ENCODE measurements around the gene LRRC31. TPM values are rescaled to one million over a fixed set of nuclear protein-coding genes. Genes with fewer than 3 reads are reported as not detected.

The LRRC31 gene
- total RNA-seq, 2 experiments from 2014 or later: not detected

DNA sequence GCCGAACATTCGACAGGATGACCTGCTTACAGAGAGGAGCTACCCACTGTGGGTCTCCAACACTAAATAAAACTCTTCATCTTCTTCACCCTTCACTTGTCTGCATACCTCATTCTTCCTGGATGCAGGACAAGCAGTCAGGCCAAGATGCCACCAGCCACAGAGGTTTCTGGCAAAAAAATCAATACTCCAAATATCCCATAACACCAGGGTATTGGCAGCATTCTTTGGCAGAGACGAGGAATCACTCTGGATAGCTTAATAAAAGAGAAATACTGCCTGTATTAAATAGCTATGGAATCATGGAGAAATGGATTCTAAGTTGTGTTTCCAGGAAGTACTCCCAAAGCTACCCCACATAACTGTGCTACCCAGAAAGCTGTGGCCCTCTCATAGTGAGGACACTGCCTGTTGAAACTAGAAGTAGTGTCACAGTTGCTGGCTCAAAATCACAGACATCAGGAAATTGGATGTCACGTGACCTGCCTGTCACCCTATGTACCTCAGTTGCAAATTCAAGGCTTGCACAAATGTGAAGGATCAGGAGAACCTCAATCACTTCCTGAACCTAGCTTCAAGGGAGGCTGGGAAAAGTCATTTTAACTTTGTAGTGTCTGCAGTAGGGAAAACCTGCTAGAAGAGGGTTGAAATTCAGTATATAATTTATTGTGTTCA is 11.0 kb upstream of the LRRC31 start:
- DNase-seq (no peak), ATAC-seq (no peak)
- CTCF ChIA-PET: interaction anchor here (0.5 to 1.1 kb wide), 2 partner anchors 16 to 46 kb away, joined by 3 read pairs; no protein-coding TSS in a partner anchor
- Mint-ChIP-seq H3K36me3 (ENCODE audit: low read depth) (no peaks in the 10 kb centered on the region), H3K4me3 (no peak overlapping the region), H3K4me1 (ENCODE audit: low read depth) (peaks cover 7% of the 10 kb centered on the region), H3K27me3 (ENCODE audit: low read depth) (no peaks in the 10 kb centered on the region), H3K27ac (no peak overlapping the region), H3K9me3 (ENCODE audit: insufficient read depth) (no peaks in the 10 kb centered on the region)
- POLR2A ChIA-PET: no interaction called here

DNA sequence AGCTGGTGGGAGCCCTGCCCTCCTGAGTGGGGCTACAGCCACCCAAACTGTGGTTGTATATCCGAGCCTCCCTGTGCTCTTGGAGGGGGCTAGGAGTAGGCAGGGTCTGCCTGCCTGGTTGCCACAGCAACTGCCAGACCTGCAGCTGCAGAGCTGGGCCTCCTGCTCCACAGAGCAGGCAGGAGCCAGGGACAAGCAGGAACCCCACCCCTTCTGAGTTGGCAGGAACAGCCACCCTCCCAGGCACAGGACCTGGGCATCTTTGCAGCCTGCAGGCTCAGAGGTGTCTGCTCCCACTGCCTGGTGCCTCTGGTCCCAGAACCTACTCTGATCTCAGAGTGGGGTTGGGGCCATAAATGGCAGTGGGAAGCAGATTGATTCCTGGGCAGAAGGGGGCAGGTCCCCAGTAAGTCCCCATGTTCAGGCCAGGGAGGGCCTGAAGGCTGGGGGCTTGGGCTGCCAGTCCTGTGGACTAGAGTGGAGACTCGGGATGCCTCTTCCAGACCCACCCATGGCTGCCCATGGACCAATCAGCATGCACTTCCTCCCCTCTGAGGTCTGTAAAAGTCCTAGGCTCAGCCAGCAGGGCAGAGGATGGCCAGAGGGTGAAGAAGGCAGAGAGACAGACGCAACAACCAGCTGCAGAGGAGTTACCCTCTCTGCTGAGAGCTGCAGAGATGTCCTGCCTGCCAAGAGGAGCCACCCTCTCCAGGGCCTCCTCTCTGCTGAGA is 10.3 kb upstream of the LRRC31 start:
- POLR2A ChIA-PET: no interaction called here
- no peak for ATAC-seq
- CTCF ChIA-PET: interaction anchor here (1.1 kb wide), 1 partner anchor 16 kb away, joined by 3 read pairs; no protein-coding TSS in a partner anchor

DNA sequence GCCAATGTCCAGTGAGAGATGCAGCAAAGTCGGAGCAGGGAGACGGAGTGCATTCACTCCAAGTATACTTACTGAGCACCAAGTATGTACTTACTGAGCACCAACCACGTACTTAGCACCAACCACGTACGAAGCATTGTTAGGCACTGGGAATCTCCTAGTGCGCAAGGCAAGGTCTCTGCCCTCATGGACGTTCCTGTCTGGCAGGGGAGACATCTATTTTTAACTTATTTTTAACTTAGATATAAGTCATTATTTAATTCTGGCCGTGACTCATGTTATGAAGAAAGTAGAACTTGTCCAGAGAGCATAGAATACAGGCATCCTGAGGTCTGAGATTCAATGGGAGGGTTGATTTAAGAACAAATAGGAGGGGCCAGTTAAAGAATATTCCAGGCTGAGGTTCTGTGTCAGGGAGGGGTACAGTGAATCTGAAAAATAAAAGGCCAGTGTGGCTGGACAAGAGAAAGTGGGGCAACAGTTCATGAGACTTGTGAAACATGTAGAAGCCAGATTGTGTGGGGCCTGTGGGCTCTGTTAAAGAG is 9.3 kb upstream of the LRRC31 start:
- CTCF ChIA-PET: no interaction called here
- no peak overlapping the region for H3K27ac Mint-ChIP-seq
- no peaks in the 10 kb centered on the region for H3K9me3 Mint-ChIP-seq (ENCODE audit: insufficient read depth)
- POLR2A ChIA-PET: no interaction called here
- H3K36me3 Mint-ChIP-seq (ENCODE audit: low read depth): no peaks in the 10 kb centered on the region
- H3K4me1 Mint-ChIP-seq (ENCODE audit: low read depth): peaks cover 7% of the 10 kb centered on the region
- H3K27me3 Mint-ChIP-seq (ENCODE audit: low read depth): no peaks in the 10 kb centered on the region
- H3K4me3 Mint-ChIP-seq: no peak overlapping the region
- no peak for DNase-seq
- ATAC-seq: no peak

More for the DNA sequence above, 10.3 kb upstream of the LRRC31 start:
- H3K36me3 Mint-ChIP-seq (ENCODE audit: low read depth): no peaks in the 10 kb centered on the region
- H3K4me3 Mint-ChIP-seq: no peak overlapping the region
- no peak for DNase-seq
- H3K9me3 Mint-ChIP-seq (ENCODE audit: insufficient read depth): no peaks in the 10 kb centered on the region
- H3K27me3 Mint-ChIP-seq (ENCODE audit: low read depth): no peaks in the 10 kb centered on the region
- peaks cover 7% of the 10 kb centered on the region for H3K4me1 Mint-ChIP-seq (ENCODE audit: low read depth)
- H3K27ac Mint-ChIP-seq: no peak overlapping the region

DNA sequence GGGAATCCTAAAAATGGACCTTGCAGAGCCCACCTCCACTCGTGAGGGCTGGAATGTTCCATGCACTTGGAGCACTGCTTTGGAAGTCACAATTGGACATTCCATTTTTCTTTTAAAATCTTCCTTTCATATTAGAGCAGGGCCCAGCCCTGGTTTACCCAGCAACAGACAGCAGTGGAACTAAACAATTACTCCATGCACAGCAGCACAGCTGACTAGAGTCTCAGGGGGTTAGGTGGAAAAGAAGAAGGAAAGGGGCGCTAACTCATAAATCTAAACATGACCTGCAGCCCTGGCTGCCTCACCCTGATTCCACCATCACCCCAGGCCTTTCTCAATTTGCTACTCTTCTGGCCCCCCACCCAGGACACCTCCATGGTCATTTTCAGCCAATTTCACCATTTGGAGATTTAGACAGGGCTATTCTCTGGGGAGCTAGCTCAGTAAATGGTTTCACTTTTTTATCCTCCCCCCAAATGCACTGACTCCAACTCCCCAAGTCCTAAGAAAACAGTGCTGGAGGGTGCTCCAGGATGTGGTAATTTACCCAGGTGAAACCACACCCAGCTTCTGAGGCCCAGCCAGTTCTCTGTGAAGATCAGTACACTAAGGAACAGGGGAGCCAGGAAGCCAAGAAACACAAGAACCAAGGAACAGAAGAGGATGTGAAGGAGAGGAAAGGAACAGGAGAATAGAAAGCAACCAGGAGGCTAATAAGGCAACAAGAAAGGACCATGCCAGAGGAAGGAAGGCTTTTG is 1.6 kb upstream of the LRRC31 start:
- Mint-ChIP-seq H3K27ac (peak overlapping the region; percentile 37), H3K36me3 (ENCODE audit: low read depth) (no peaks in the 10 kb centered on the region), H3K4me1 (ENCODE audit: low read depth) (peaks cover 21% of the 10 kb centered on the region), H3K9me3 (ENCODE audit: insufficient read depth) (no peaks in the 10 kb centered on the region), H3K4me3 (no peak overlapping the region), H3K27me3 (ENCODE audit: low read depth) (no peaks in the 10 kb centered on the region)
- DNase-seq (peak; percentile 60), ATAC-seq (peak; percentile 79)
- CTCF ChIA-PET: interaction anchor here (1.0 kb wide), 1 partner anchor 183 kb away, joined by 4 read pairs; no protein-coding TSS in a partner anchor
- POLR2A ChIA-PET: interaction anchor here (1.3 kb wide), 1 partner anchor 96 kb away, joined by 3 read pairs; the partner anchor contains the start of gene SEC62

DNA sequence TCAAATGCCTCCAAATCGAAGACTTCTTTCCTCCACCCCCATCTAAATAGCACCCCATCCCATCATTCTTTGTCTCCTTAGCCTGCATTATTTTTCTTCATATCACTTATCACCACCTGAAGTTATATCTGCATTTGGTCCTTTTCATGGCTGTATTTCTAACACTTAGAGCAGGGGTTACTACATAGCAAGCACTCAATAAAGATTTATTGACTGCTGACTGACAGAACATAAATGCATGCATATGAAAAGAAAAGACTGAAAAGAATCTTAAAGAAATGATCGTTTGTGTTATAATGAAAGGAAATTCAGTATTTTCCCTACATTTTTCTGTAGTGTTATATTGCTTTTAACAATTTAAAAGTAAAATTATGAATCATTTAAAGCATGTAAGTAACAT is 1.4 kb downstream of the LRRC31 start:
- ChIA-PET CTCF (no interaction called here), POLR2A (no interaction called here)
- Mint-ChIP-seq H3K4me3 (no peak overlapping the region), H3K27ac (no peak overlapping the region), H3K4me1 (ENCODE audit: low read depth) (peaks cover 45% of the 10 kb centered on the region), H3K36me3 (ENCODE audit: low read depth) (no peaks in the 10 kb centered on the region), H3K9me3 (ENCODE audit: insufficient read depth) (no peaks in the 10 kb centered on the region), H3K27me3 (ENCODE audit: low read depth) (peaks cover 3% of the 10 kb centered on the region)
- DNase-seq (no peak), ATAC-seq (no peak)

DNA sequence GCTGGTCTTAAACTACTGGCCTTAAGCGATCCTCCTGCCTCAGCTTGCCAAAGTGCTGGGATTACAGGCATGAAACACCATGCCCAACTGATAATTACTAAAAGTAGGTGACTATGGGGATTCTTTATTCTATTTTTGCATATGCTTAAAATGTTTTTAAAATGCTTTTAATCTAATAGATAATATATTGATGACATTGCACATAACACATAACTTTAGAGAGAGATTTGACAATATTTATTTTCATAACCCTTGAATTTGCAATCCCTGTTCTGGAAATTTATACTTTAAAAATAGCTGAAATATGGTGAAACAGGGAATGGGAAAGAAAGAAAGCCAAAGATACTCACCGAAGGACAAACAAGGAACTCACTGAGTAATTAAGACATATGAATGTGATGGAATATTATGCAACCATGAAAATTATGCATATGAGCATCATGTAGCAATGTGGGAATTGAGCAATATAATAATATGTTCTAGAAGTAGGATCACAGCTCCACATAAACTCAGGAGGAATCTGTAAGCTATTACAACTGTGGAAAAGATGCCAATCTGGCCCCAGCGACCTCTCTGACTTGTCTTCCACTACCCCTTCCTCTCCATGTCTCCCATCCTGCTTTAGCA is 2.0 kb downstream of the LRRC31 start:
- H3K4me1 Mint-ChIP-seq (ENCODE audit: low read depth): peaks cover 47% of the 10 kb centered on the region
- H3K27me3 Mint-ChIP-seq (ENCODE audit: low read depth): peaks cover 3% of the 10 kb centered on the region
- H3K9me3 Mint-ChIP-seq (ENCODE audit: insufficient read depth): no peaks in the 10 kb centered on the region
- CTCF ChIA-PET: no interaction called here
- no peak overlapping the region for H3K4me3 Mint-ChIP-seq
- no peak for DNase-seq
- no peak for ATAC-seq
- H3K27ac Mint-ChIP-seq: no peak overlapping the region
- no peaks in the 10 kb centered on the region for H3K36me3 Mint-ChIP-seq (ENCODE audit: low read depth)
- POLR2A ChIA-PET: interaction anchor here (1.5 kb wide), 1 partner anchor 313 kb away, joined by 4 read pairs; no protein-coding TSS in a partner anchor

DNA sequence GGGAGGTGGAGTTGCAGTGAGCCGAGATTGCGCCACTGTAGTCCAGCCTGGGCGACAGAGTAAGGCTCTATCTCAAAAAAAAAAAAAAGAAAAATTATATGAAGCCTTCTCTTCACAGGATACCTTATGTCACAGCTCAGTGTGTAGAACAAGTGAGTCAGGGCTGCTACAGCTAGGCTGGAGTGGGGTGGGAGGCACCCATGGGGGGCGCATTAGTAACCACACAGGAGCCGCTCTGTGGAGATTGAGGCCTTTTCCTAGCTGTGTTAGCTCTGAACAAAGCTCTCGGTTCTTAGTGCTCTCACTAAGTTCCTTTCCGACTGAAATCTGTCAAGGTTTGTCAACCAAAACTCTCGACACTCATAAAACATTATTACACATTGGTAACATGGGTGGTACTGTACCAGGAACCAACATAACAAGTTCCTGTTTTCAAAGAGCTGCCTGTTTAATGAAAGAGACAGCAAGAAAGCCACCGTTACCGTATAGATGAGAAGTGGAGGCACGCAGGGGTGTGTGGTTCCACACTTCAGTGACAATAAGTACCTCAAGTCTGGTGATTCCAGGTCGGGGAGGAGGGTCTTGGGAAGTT is 4.5 kb downstream of the LRRC31 start:
- H3K27ac Mint-ChIP-seq: peak overlapping the region; percentile 74

DNA sequence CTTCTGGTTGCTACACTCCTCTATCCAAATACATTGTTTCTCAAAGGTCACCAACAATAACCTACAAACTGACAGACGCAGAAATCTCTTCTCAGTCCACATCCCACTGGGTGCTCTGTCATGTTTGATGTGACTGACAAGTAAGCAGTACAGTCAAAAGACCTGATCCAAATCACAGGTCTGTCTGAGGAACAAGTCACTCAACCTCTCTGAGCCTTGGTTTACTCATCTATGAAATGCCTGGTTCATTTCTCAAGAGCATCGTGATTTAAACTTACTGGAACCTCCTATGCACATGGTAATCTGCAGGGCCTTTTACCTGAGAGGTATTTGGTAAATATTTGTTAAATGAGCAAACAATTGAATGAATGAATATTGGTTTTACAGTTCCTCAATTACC is 5.5 kb downstream of the LRRC31 start:
- DNase-seq (no peak), ATAC-seq (no peak)
- ChIA-PET POLR2A (no interaction called here), CTCF (interaction anchor here (0.7 to 4.2 kb wide), 7 partner anchors 12 to 234 kb away, joined by 3 to 28 read pairs (median 3); no protein-coding TSS in a partner anchor)
- no peak overlapping the region for H3K4me3 Mint-ChIP-seq
- no peak overlapping the region for H3K27ac Mint-ChIP-seq
- H3K9me3 Mint-ChIP-seq (ENCODE audit: insufficient read depth): no peaks in the 10 kb centered on the region
- H3K4me1 Mint-ChIP-seq (ENCODE audit: low read depth): peaks cover 26% of the 10 kb centered on the region
- peaks cover 8% of the 10 kb centered on the region for H3K27me3 Mint-ChIP-seq (ENCODE audit: low read depth)
- no peaks in the 10 kb centered on the region for H3K36me3 Mint-ChIP-seq (ENCODE audit: low read depth)

More for the DNA sequence above, 4.5 kb downstream of the LRRC31 start:
- DNase-seq (no peak), ATAC-seq (peak; percentile 59)
- no peaks in the 10 kb centered on the region for H3K9me3 Mint-ChIP-seq (ENCODE audit: insufficient read depth)
- no peak overlapping the region for H3K4me3 Mint-ChIP-seq
- peaks cover 33% of the 10 kb centered on the region for H3K4me1 Mint-ChIP-seq (ENCODE audit: low read depth)
- CTCF ChIA-PET: interaction anchor here (1.0 to 4.2 kb wide), 4 partner anchors 15 to 189 kb away, joined by 3 to 28 read pairs (median 6); no protein-coding TSS in a partner anchor
- H3K36me3 Mint-ChIP-seq (ENCODE audit: low read depth): no peaks in the 10 kb centered on the region
- H3K27me3 Mint-ChIP-seq (ENCODE audit: low read depth): peaks cover 8% of the 10 kb centered on the region
- POLR2A ChIA-PET: interaction anchor here (0.5 kb wide), 1 partner anchor 111 kb away, joined by 4 read pairs; no protein-coding TSS in a partner anchor

DNA sequence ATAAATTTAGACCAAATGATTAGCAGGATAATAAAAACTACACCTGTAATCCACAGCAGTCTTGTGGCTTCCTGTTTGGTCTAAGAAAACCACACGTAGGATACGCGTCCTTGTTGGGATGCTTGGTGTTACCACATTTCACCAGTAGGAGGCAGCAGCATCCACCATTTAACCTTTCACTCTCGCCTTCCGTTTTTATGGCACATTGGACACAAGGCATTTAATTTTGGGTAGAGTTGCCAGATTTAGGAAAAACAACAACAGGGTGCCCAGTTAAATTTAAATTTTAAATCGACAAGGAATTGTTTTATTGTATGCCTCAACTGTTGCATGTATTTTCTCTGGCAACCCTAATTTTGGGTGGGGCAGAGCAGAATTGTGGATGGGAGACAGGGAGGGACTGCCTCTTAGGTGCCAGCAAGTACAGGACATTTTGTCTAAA is 6.3 kb downstream of the LRRC31 start:
- Mint-ChIP-seq H3K27ac (no peak overlapping the region), H3K27me3 (ENCODE audit: low read depth) (peaks cover 9% of the 10 kb centered on the region), H3K4me3 (no peak overlapping the region), H3K9me3 (ENCODE audit: insufficient read depth) (no peaks in the 10 kb centered on the region), H3K4me1 (ENCODE audit: low read depth) (peaks cover 26% of the 10 kb centered on the region), H3K36me3 (ENCODE audit: low read depth) (no peaks in the 10 kb centered on the region)
- POLR2A ChIA-PET: no interaction called here
- CTCF ChIA-PET: interaction anchor here (0.6 to 4.2 kb wide), 17 partner anchors 13 to 548 kb away, joined by 3 to 28 read pairs (median 4); partner anchors contain the start of genes PHC3 and SEC62
- DNase-seq (peak; percentile 78), ATAC-seq (peak; percentile 61)

DNA sequence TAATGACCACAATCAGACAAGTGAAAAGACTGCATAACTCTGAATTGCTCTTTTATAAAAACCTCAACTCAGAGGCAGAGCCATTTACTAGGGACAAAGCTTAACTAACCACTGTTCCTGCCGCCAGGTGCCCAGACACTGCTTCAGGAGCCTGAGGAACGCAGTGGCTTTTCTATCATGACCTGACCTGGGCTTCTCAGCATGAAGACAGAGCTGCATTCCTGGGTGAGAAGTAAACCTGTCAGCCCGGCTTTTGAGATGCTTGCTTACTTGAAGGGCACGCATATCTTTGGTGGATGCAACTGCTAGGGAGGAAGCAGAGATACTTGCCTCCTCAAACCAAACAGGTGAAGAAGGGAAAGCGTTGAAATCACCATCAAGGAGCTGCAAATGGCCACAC is 7.9 kb downstream of the LRRC31 start:
- no peak for ATAC-seq
- POLR2A ChIA-PET: interaction anchor here (0.6 kb wide), 1 partner anchor 157 kb away, joined by 3 read pairs; no protein-coding TSS in a partner anchor

More for the DNA sequence above, 7.9 kb downstream of the LRRC31 start:
- DNase-seq: no peak
- Mint-ChIP-seq H3K36me3 (ENCODE audit: low read depth) (no peaks in the 10 kb centered on the region), H3K4me1 (ENCODE audit: low read depth) (peaks cover 26% of the 10 kb centered on the region), H3K9me3 (ENCODE audit: insufficient read depth) (no peaks in the 10 kb centered on the region), H3K27me3 (ENCODE audit: low read depth) (peaks cover 19% of the 10 kb centered on the region), H3K27ac (no peak overlapping the region), H3K4me3 (no peak overlapping the region)
- CTCF ChIA-PET: interaction anchor here (1.6 to 4.2 kb wide), 6 partner anchors 98 to 950 kb away, joined by 4 to 28 read pairs (median 5); no protein-coding TSS in a partner anchor

Data from activated CD8-positive, alpha-beta T cell treated with anti-CD3 and anti-CD28 coated beads, Interleukin-2, amount 10 ng/mL, durations not matched to agents 7 days and 5 days (primary cell).